NCI-H2107 treated with DMSO at 0.1 percent for 48 hours (cell line): Measurements from ENCODE around the gene KIAA0930.

Experiments used
- DNase-seq: peaks from one replicate; lab custom pipeline; 2025; ENCODE audit not compliant: unreplicated experiment; lab: John Stamatoyannopoulos, UW

Gene KIAA0930

GRCh38 chr22:45238076-45238956 lies 2.4 kb downstream of the KIAA0930 start:
- no peak for DNase-seq

- no peak for DNase-seq
Measured at GRCh38 chr22:45237065-45237990, 3.4 kb downstream of the KIAA0930 start.

- peak; percentile 39 for DNase-seq
Measured at GRCh38 chr22:45235851-45236342, 4.8 kb downstream of the KIAA0930 start.

- peak; percentile 91 for DNase-seq
Measured at GRCh38 chr22:45235101-45235777, 5.5 kb downstream of the KIAA0930 start.

GRCh38 chr22:45233827-45234226 lies 6.9 kb downstream of the KIAA0930 start:
- DNase-seq, result no peak

GRCh38 chr22:45233386-45233785 lies 7.3 kb downstream of the KIAA0930 start:
- DNase-seq, result no peak

- DNase-seq, result no peak
Measured at GRCh38 chr22:45231293-45231692, 9.4 kb downstream of the KIAA0930 start.

- no peak for DNase-seq
Measured at GRCh38 chr22:45230026-45230721, 10.5 kb downstream of the KIAA0930 start.

GRCh38 chr22:45229181-45229580 lies 11.5 kb downstream of the KIAA0930 start:
- no peak for DNase-seq

GRCh38 chr22:45228401-45228754 lies 12.3 kb downstream of the KIAA0930 start:
- no peak for DNase-seq

GRCh38 chr22:45227645-45228400 lies 12.9 kb downstream of the KIAA0930 start:
- DNase-seq, result no peak

- no peak for DNase-seq
Measured at GRCh38 chr22:45226503-45227186, 14.0 kb downstream of the KIAA0930 start.

- no peak for DNase-seq
Measured at GRCh38 chr22:45225732-45226502, 14.8 kb downstream of the KIAA0930 start.

GRCh38 chr22:45224988-45225731 lies 15.5 kb downstream of the KIAA0930 start:
- DNase-seq, result no peak

GRCh38 chr22:45224331-45224730 lies 16.4 kb downstream of the KIAA0930 start:
- no peak for DNase-seq

- no peak for DNase-seq
Measured at GRCh38 chr22:45223304-45224117, 17.2 kb downstream of the KIAA0930 start.

- no peak for DNase-seq
Measured at GRCh38 chr22:45221201-45221600, 19.5 kb downstream of the KIAA0930 start.
